LNCAP (cell line): ENCODE results near the gene SLC36A3.

Experiments
- TF ChIP-seq, protein P1 (sequence below): fragments of 450-650 bp; IDR thresholded peaks from 2 replicates; pipeline ENCODE4 v1.5.1; 2017; ENCODE audit warnings: mild to moderate bottlenecking

SLC36A3 gene

DNA sequence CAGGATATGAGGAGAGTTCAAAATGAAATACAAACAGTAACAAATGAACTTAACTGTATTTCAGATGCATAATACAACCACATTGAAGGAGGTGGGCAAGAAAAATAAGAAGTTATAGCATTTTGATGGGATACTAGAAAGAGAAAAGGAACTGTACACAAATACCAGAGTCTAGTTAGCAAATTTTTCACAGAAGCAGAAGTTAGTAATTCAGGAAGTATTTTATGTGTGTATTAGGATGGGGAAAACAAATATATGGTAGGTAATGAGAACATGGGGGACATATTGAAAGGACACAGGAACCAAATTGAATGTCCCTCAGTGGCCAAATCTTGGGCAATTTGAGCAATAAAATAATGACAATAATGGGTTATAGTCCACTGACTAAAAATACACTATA lies 32.2 kb downstream of the SLC36A3 start:
- TF ChIP-seq, protein P1, sequence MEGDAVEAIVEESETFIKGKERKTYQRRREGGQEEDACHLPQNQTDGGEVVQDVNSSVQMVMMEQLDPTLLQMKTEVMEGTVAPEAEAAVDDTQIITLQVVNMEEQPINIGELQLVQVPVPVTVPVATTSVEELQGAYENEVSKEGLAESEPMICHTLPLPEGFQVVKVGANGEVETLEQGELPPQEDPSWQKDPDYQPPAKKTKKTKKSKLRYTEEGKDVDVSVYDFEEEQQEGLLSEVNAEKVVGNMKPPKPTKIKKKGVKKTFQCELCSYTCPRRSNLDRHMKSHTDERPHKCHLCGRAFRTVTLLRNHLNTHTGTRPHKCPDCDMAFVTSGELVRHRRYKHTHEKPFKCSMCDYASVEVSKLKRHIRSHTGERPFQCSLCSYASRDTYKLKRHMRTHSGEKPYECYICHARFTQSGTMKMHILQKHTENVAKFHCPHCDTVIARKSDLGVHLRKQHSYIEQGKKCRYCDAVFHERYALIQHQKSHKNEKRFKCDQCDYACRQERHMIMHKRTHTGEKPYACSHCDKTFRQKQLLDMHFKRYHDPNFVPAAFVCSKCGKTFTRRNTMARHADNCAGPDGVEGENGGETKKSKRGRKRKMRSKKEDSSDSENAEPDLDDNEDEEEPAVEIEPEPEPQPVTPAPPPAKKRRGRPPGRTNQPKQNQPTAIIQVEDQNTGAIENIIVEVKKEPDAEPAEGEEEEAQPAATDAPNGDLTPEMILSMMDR = no peak

DNA sequence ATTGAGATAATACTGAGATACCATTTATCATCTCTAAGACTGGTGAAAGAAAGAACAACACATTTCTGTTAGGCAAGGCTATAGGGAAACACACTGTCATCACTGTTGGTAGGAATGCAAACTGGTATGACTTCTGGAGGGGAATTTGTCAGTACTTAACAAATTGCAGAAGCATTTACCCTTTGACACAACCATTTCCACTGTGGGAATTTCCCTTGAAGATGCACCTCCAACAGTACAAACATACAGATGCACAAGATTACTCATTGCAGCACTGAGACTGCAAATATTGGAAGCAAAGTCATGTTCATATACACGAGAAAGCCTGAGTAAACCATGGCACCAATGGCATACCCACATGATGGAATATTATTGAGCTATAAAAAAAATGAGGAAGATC lies 33.0 kb downstream of the SLC36A3 start:
- TF ChIP-seq, protein P1 = no peak

DNA sequence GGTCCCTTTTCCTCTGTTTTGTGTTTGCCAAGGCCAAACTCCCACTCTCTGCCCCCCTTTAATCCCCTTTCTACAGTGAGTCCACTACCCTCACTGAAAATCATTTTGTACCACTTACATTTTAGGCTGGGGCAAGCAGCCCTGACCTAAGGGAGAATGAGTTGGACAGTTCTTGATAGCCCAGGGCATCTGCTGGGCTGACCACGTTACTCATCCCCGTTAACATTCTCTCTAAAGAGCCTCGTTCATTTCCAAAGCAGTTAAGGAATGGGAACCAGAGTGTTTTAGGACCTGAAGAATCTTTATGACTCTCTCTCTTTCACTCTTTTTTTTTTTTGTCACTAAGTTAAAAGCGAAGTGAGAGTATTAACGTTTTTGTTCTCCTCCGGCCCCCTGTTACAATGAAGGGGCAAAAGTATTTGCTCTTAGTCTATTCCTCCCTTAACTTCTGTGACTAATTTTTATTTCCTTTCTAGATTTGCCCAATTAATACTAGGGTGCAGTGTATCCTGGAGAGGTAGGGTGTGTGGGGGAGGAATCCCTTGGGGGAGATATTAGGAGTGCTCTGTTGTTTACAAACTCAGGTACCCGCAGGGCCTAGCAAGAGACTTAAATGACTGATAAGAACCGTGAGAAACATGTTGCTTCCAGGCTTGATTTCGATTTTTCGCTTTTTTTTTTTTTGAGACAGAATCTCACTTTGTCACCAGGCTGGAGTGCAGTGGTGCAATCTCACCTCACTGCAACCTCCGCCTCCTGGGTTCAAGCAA lies 35.9 kb downstream of the SLC36A3 start:
- TF ChIP-seq, protein P1 = no peak

DNA sequence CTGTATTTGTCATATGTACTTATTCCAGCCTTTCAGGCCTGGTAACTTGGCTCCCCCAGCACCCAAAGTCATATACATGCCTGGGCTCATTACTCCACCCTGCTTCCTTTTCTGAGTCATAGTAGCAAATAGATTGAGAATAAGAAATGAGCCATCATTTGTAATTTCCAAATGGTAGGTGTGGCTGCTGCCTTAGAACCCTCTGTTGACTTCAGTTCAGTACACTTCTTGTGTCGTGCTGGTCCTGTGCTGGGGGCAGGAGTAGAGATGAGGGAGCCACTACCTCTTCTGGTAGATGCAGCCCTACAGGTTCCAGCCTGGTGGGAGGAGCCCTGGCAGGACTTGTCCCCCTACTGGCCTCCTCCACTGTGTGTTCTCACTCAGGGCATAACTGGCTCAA lies 39.5 kb downstream of the SLC36A3 start:
- TF ChIP-seq, protein P1 = no peak

DNA sequence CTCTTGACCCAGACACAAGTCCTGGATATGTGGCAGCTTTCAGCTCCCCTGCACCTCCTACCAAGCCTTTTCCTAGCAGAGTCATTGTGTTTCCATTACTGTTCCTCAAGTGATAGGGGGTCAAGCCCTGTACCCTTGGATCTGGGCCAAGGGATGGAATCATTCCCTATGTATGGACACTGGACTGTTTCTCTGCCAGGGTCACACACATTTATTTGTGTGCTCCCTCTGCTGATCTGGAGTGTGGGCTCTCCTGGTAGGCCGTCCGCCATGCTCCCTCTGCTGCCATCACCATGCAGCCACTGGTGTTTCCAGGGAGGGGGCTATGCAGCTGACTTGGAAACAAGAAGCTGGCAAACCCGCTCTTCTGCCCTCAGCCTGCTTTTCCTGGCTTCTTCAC lies 41.0 kb downstream of the SLC36A3 start:
- TF ChIP-seq, protein P1 = no peak

DNA sequence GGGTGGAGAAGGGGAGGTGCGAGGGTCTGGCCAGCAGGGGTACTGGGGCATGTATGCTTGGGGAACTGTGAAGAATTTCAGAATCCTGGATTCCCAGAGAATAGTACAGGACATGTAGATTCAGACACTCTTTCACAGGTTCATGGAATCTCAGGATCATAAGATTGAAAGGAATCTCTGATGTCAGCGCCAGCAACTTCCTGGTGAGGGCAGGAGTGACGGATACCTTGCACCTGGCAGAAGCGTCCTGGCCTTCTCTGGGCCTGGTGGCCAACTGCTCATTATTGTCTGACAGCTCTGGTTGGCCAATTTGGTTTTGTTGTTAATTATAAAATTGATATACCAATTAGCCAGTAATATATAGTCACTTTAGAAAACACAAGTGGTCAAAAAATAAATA lies 43.6 kb downstream of the SLC36A3 start:
- TF ChIP-seq, protein P1 = no peak

DNA sequence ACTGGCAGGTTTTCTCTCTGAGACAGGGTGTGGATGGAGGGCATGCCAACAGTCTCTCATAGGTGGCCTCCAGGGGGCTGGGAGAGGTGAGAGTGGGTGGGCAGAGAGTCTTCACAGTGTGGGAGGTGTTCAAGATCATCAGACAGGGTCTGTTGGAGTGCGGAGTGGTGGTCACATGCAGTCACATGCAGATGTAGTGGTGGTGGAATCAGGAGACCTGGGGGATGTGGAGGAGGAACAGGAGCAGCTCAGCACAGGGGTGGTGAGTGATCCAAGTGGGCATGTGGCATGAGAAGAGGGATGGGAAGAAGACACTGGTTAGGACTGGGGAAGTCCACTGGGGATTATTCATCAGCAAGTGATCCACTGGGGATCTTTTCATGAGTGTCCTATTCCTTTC lies 44.8 kb downstream of the SLC36A3 start:
- TF ChIP-seq, protein P1 = no peak

DNA sequence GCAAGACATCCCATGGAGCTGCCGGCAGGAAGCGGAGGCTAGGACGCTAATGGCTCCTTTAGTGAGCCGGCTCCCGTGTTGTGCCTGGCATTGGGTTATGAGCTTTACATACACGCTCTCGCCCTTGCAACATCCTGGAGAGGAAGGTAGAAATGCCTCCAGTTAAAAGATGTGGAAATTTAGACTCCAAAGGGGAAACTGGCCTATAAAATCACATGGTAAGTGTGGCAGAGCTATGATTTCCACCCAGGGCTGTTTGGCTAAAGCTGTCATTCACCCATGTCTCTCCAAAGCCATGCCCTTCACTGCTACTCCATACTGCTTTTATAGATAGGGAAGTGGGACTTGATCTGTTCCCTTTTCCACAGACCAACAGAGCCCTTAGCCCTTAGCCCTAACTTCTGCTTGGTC lies 45.4 kb downstream of the SLC36A3 start:
- TF ChIP-seq, protein P1 = no peak
